Activated T-cell treated with anti-CD3 and anti-CD28 coated beads, Interleukin-2, amount 50 U/mL, for 4 hours (primary cell): ENCODE measurements around the gene SCN8A. TPM values are rescaled to one million over a fixed set of nuclear protein-coding genes. Genes with fewer than 3 reads are reported as not detected.
A peak's percentile ranks its signal among the peaks of the same experiment; 100 is the strongest.
"Not testable (repeated sequence)": the region's sequence is repeated elsewhere in the genome, so short reads cannot be mapped to it uniquely, and the experiment has no call there.

Experiments used
- ATAC-seq, 2 donors: fragments of 200-7000 bp; cut with Tn5 transposase; one replicate each; pipeline ENCODE4 v1.10.0; 2021
- DNase-seq: peaks from one replicate; pipeline ENCODE4 v3.0.0-alpha.2; 2020
- H3K27me3 Mint-ChIP-seq: one replicate; pipeline ENCODE4 v1.8.0; 2021; ENCODE audit warnings: low read depth, mixed read lengths
- H3K36me3 Mint-ChIP-seq: one replicate; pipeline ENCODE4 v1.8.0; 2022; ENCODE audit warnings: mixed read lengths; ENCODE audit not compliant: insufficient read depth
- H3K4me1 Mint-ChIP-seq: one replicate; pipeline ENCODE4 v1.8.0; 2021; ENCODE audit warnings: low read depth, mixed read lengths
- H3K4me3 Mint-ChIP-seq: one replicate; pipeline ENCODE4 v1.8.0; 2021; ENCODE audit warnings: mild to moderate bottlenecking, moderate library complexity, mixed read lengths
- H3K9me3 Mint-ChIP-seq: one replicate; pipeline ENCODE4 v1.8.0; 2021; ENCODE audit warnings: mixed read lengths
- total RNA-seq, 3 donors: library from RNA; stranded (reverse); gene quantifications; one replicate each; pipeline ENCODE4 v1.2.1, GENCODE V29; 2021

Gene SCN8A
- total RNA-seq: under 1 TPM; 0.23 to 0.46 (median 0.45) TPM

- peaks cover 17% of the 10 kb centered on the region for H3K4me1 Mint-ChIP-seq
Observed at GRCh38 chr12:51591016-51591901, at the start of gene SCN8A. Gene SCN8A, plus strand, starts transcription at chr12:51591233. Its CDS starts 71,585 bp downstream, at chr12:51662818.

GRCh38 chr12:51546097-51546496 lies 44.9 kb upstream of the SCN8A start:
- no peak for DNase-seq

More at GRCh38 chr12:51591016-51591901, at the start of gene SCN8A:
- ATAC-seq (peak; percentile 78 to 81), DNase-seq (peak; percentile 35)
- H3K9me3 Mint-ChIP-seq: no peaks in the 10 kb centered on the region
- peak within 1 kb of the TSS; percentile 86 for H3K4me3 Mint-ChIP-seq
- H3K27me3 Mint-ChIP-seq: peaks cover 50% of the 10 kb centered on the region
- no peaks in the 10 kb centered on the region for H3K36me3 Mint-ChIP-seq

GRCh38 chr12:51547606-51548005 lies 43.4 kb upstream of the SCN8A start:
- peaks cover 27% of the 10 kb centered on the region for H3K27me3 Mint-ChIP-seq
- no peaks in the 10 kb centered on the region for H3K4me1 Mint-ChIP-seq
- peaks cover 4% of the 10 kb centered on the region for H3K9me3 Mint-ChIP-seq
- no peak for DNase-seq
- H3K4me3 Mint-ChIP-seq: no peak overlapping the region
- H3K36me3 Mint-ChIP-seq: peaks cover 3% of the 10 kb centered on the region
- ATAC-seq: no peak

More at GRCh38 chr12:51546097-51546496, 44.9 kb upstream of the SCN8A start:
- no peaks in the 10 kb centered on the region for H3K4me1 Mint-ChIP-seq
- peaks cover 4% of the 10 kb centered on the region for H3K9me3 Mint-ChIP-seq
- H3K36me3 Mint-ChIP-seq: peaks cover 3% of the 10 kb centered on the region
- H3K4me3 Mint-ChIP-seq: no peak overlapping the region
- peaks cover 25% of the 10 kb centered on the region for H3K27me3 Mint-ChIP-seq
- no peak for ATAC-seq

GRCh38 chr12:51548241-51548640 lies 42.8 kb upstream of the SCN8A start:
- H3K4me1 Mint-ChIP-seq: no peaks in the 10 kb centered on the region
- no peak overlapping the region for H3K4me3 Mint-ChIP-seq
- ATAC-seq (no peak), DNase-seq (no peak)
- H3K9me3 Mint-ChIP-seq: peaks cover 4% of the 10 kb centered on the region
- H3K27me3 Mint-ChIP-seq: peaks cover 27% of the 10 kb centered on the region
- peaks cover 3% of the 10 kb centered on the region for H3K36me3 Mint-ChIP-seq

GRCh38 chr12:51549637-51550036 lies 41.4 kb upstream of the SCN8A start:
- Mint-ChIP-seq H3K4me1 (no peaks in the 10 kb centered on the region), H3K27me3 (peaks cover 23% of the 10 kb centered on the region), H3K9me3 (no peaks in the 10 kb centered on the region), H3K4me3 (no peak overlapping the region), H3K36me3 (no peaks in the 10 kb centered on the region)
- no peak for DNase-seq
- no peak for ATAC-seq

GRCh38 chr12:51568271-51569032 lies 22.6 kb upstream of the SCN8A start:
- ATAC-seq, H3K9me3 Mint-ChIP-seq, H3K4me3 Mint-ChIP-seq, DNase-seq, H3K36me3 Mint-ChIP-seq, H3K4me1 Mint-ChIP-seq: not testable (repeated sequence)
- peaks cover 26% of the 10 kb centered on the region for H3K27me3 Mint-ChIP-seq

GRCh38 chr12:51579321-51579850 lies 11.6 kb upstream of the SCN8A start:
- no peak for DNase-seq
- peaks cover 33% of the 10 kb centered on the region for H3K27me3 Mint-ChIP-seq

DNA sequence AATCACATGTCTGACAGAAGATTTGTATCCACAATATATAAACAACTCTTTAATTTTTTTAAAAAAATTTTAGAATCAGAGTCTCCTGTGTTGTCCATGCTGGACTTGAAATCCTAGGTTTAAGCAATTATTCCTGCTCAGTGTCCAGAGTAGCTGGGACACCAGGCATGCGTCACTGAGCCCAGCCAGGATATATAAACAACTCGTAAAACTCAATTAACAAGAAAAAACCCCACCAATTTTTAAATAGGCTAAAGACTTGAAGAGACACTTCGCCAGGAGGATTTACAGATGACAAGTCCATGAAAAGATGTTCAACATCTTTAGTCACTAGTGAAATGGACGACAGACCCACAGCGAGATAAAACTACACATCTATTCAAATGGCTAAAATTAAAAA lies 2.0 kb upstream of the SCN8A start:
- Mint-ChIP-seq H3K36me3 (no peaks in the 10 kb centered on the region), H3K9me3 (no peaks in the 10 kb centered on the region), H3K4me1 (peaks cover 17% of the 10 kb centered on the region), H3K4me3 (no peak overlapping the region), H3K27me3 (peaks cover 67% of the 10 kb centered on the region)
- DNase-seq: no peak
- ATAC-seq: no peak

More at GRCh38 chr12:51579321-51579850, 11.6 kb upstream of the SCN8A start:
- H3K36me3 Mint-ChIP-seq: no peaks in the 10 kb centered on the region
- no peaks in the 10 kb centered on the region for H3K4me1 Mint-ChIP-seq
- ATAC-seq: no peak
- H3K4me3 Mint-ChIP-seq: no peak overlapping the region
- H3K9me3 Mint-ChIP-seq: peaks cover 4% of the 10 kb centered on the region

- peaks cover 63% of the 10 kb centered on the region for H3K27me3 Mint-ChIP-seq
- H3K4me1 Mint-ChIP-seq: peaks cover 17% of the 10 kb centered on the region
- H3K9me3 Mint-ChIP-seq: no peaks in the 10 kb centered on the region
- DNase-seq: no peak
- H3K36me3 Mint-ChIP-seq: no peaks in the 10 kb centered on the region
- ATAC-seq: no peak
- peak overlapping the region; percentile 86 for H3K4me3 Mint-ChIP-seq
Observed at GRCh38 chr12:51589557-51590176, 1.4 kb upstream of the SCN8A start.

- ATAC-seq (peak; percentile 89 to 91), DNase-seq (peak; percentile 74)
- Mint-ChIP-seq H3K4me1 (peaks cover 17% of the 10 kb centered on the region), H3K27me3 (peaks cover 55% of the 10 kb centered on the region), H3K9me3 (no peaks in the 10 kb centered on the region), H3K4me3 (peak overlapping the region; percentile 86), H3K36me3 (no peaks in the 10 kb centered on the region)
Observed at GRCh38 chr12:51590347-51591015, 552 bp upstream of the SCN8A start.

DNA sequence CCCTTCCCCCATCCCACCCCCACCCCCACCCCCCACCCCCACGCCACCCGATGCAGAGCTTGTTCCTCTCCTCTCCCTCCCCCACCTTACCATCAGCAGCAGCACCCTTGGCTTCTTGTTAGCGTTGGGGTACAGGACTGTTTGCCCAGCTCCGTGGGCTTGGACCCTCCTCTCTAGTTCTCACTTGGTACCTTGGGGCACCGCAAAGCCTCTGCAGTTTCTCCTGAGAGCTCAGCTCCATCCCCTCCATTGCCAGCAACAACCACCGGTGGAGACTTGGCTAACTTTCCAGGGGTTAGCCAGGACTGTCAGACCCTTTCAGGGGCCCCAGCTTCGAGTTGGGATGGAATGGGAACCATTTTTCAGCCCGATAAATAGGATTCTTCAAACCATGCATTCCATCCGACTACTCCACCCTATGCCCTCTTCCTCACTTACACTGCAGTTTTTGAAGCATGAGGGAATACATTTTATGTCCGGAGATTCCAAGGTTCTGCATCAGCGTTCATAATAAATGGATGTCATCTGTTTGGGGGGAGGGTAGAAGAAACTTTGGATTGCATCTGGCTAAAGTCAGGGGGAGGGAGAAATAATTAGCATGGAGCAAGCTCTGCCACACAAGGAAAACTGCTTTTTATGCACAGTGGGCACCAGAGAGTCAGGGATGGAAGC lies 1.1 kb downstream of the SCN8A start:
- Mint-ChIP-seq H3K4me1 (peaks cover 17% of the 10 kb centered on the region), H3K9me3 (no peaks in the 10 kb centered on the region), H3K36me3 (no peaks in the 10 kb centered on the region), H3K27me3 (peaks cover 53% of the 10 kb centered on the region), H3K4me3 (peak overlapping the region; percentile 64)
- ATAC-seq (no peak), DNase-seq (no peak)

- no peaks in the 10 kb centered on the region for H3K9me3 Mint-ChIP-seq
- H3K4me3 Mint-ChIP-seq: peak overlapping the region; percentile 2
- peaks cover 50% of the 10 kb centered on the region for H3K27me3 Mint-ChIP-seq
- DNase-seq (no peak), ATAC-seq (no peak)
- peaks cover 17% of the 10 kb centered on the region for H3K4me1 Mint-ChIP-seq
- H3K36me3 Mint-ChIP-seq: no peaks in the 10 kb centered on the region
Observed at GRCh38 chr12:51593021-51593420, 2.0 kb downstream of the SCN8A start.

GRCh38 chr12:51593539-51593938 lies 2.5 kb downstream of the SCN8A start:
- peaks cover 17% of the 10 kb centered on the region for H3K4me1 Mint-ChIP-seq
- no peak for ATAC-seq
- H3K27me3 Mint-ChIP-seq: peaks cover 48% of the 10 kb centered on the region
- DNase-seq: no peak
- no peak overlapping the region for H3K4me3 Mint-ChIP-seq
- H3K9me3 Mint-ChIP-seq: no peaks in the 10 kb centered on the region
- no peaks in the 10 kb centered on the region for H3K36me3 Mint-ChIP-seq
